K562 (cell line): Measurements from ENCODE around the gene GNAI3. TPM values are rescaled to one million over a fixed set of nuclear protein-coding genes. Genes with fewer than 3 reads are reported as not detected.
A peak's percentile ranks its signal among the peaks of the same experiment; 100 is the strongest.

ENCODE experiments used
- CC2D1A ChIP-seq: fragments of 450-650 bp; IDR thresholded peaks from 2 replicates; pipeline ENCODE4 v1.6.1; 2017; ENCODE audit warnings: mild to moderate bottlenecking
- CXXC5 ChIP-seq: fragments of 250-450 bp; sonication (Bioruptor Pico); IDR thresholded peaks from 2 replicates; pipeline ENCODE4 v1.8.0; 2022; ENCODE audit warnings: inconsistent platforms, mild to moderate bottlenecking, moderate library complexity
- ETV5 ChIP-seq: sonication (generic); formaldehyde crosslinking; IDR thresholded peaks from 2 replicates; pipeline ENCODE4 v1.4.0; 2020; ENCODE audit warnings: low read depth, mild to moderate bottlenecking, missing genetic modification reagents
- JUND ChIP-seq, 2 experiments: IDR thresholded peaks; 2 replicates in 1 of 2; 3 replicates in 1 of 2; pipeline ENCODE4 v1.6.1; 2011; ENCODE audit warnings: borderline replicate concordance in 2 of 2, low read depth in 2 of 2, low read length in 2 of 2, improper control_type of control experiment in 1 of 2, missing biosample characterization in 1 of 2, missing genetic modification characterization in 1 of 2, missing genetic modification reagents in 1 of 2
- LCOR ChIP-seq: sonication (generic); formaldehyde crosslinking; IDR thresholded peaks from 2 replicates; pipeline ENCODE4 v1.8.0; 2022; ENCODE audit warnings: mild to moderate bottlenecking, missing genetic modification reagents
- MAZ ChIP-seq, 2 experiments: fragments of 450-650 bp in 1 of 2; sonication (generic) in 1 of 2; formaldehyde crosslinking; IDR thresholded peaks in 1 of 2; conservative IDR thresholded peaks in 1 of 2; 2 replicates each; pipeline versions ENCODE4 v1.4.0 to v1.5.0; 2020; ENCODE audit warnings: mild to moderate bottlenecking in 1 of 2, missing genetic modification reagents in 1 of 2
- MED1 ChIP-seq: sonication (generic); formaldehyde crosslinking; IDR thresholded peaks from 2 replicates; pipeline ENCODE4 v1.8.1; 2023; ENCODE audit warnings: missing genetic modification reagents, borderline replicate concordance
- MYC ChIP-seq, 2 experiments: fragments of 250-450 bp in 1 of 2; sonication (Bioruptor Pico) in 1 of 2; IDR thresholded peaks; 2 replicates each; pipeline versions ENCODE4 v1.5.1 to v1.6.1; 2012 to 2021; ENCODE audit warnings: low read depth in 2 of 2, borderline replicate concordance in 1 of 2, improper control_type of control experiment in 1 of 2, low read length in 1 of 2, mild to moderate bottlenecking in 1 of 2, moderate library complexity in 1 of 2
- NONO ChIP-seq, 2 experiments: fragments of 200-400 bp in 1 of 2; fragments of 450-650 bp in 1 of 2; formaldehyde crosslinking in 1 of 2; IDR thresholded peaks; 2 replicates each; pipeline ENCODE4 v1.6.1; 2017; ENCODE audit warnings: low read depth in 2 of 2, mild to moderate bottlenecking in 2 of 2, moderate library complexity in 2 of 2, low read length in 1 of 2
- POLR2G ChIP-seq: fragments of 200-400 bp; formaldehyde crosslinking; IDR thresholded peaks from 2 replicates; pipeline ENCODE4 v1.6.1; 2017; ENCODE audit warnings: low read depth, mild to moderate bottlenecking, antibody characterized with exemption, low read length, moderate library complexity
- STAG1 ChIP-seq: sonication (generic); formaldehyde crosslinking; IDR thresholded peaks from 2 replicates; pipeline ENCODE4 v1.5.0; 2020; ENCODE audit warnings: missing genetic modification reagents, borderline replicate concordance
- ZBTB7A ChIP-seq: IDR thresholded peaks from 2 replicates; pipeline ENCODE4 v1.6.1; 2011; ENCODE audit warnings: low read depth, mild to moderate bottlenecking, low read length, moderate library complexity, borderline replicate concordance; ENCODE audit not compliant: control insufficient read depth
- polyA plus RNA-seq, 8 experiments: library from polyadenylated mRNA; depleted of rRNA in 4 of 8; stranded (reverse) in 5 of 8; unstranded in 3 of 8; fragments of >200 nt; fragmentation: Nextera tagmentation in 2 of 8; fragmentation: Illumina TruSeq in 1 of 8; extraction: Ambion mirVana in 2 of 8; extraction: Trizol in 1 of 8; gene quantifications; 2 replicates each; pipeline versions ENCODE4 v1.2.1 to v1.2.3, GENCODE V29; 2011 to 2014; ENCODE audit warnings: inconsistent platforms in 1 of 8, missing spikeins in 1 of 8
- total RNA-seq, 7 experiments: library from RNA; depleted of rRNA in 6 of 7; stranded (reverse); fragments of >200 nt in 6 of 7; fragmentation: Illumina TruSeq in 2 of 7; extraction: Trizol in 2 of 7; gene quantifications; 2 replicates each; pipeline versions ENCODE4 v1.2.1 to v1.2.3, GENCODE V29; 2011 to 2021; ENCODE audit warnings: low replicate concordance in 1 of 7
- TF ChIP-seq, protein P1 (sequence below), 3 experiments: IDR thresholded peaks in 2 of 3; conservative IDR thresholded peaks in 1 of 3; 2 replicates each; pipeline ENCODE4 v1.5.1; 2011 to 2012; ENCODE audit warnings: low read length in 3 of 3, mild to moderate bottlenecking in 3 of 3, control low read depth in 2 of 3, improper control_type of control experiment in 1 of 3, inconsistent platforms in 1 of 3, low read depth in 1 of 3, mixed read lengths in 1 of 3, moderate library complexity in 1 of 3; ENCODE audit not compliant: insufficient read depth in 2 of 3
- TF ChIP-seq, protein P2 (sequence below): sonication (generic); formaldehyde crosslinking; IDR thresholded peaks from 2 replicates; pipeline ENCODE4 v1.8.0; 2022; ENCODE audit warnings: mild to moderate bottlenecking, missing genetic modification reagents
- TF ChIP-seq, protein P3 (sequence below), 3 experiments: fragments of 200-800 bp in 1 of 3; sonication (Bioruptor generic) in 1 of 3; sonication (generic) in 1 of 3; formaldehyde crosslinking in 1 of 3; IDR thresholded peaks; 2 replicates each; pipeline versions ENCODE4 v1.6.1 to v1.8.0; 2016 to 2022; ENCODE audit warnings: mild to moderate bottlenecking in 2 of 3, missing compliant biosample characterization in 2 of 3, missing genetic modification characterization in 2 of 3, missing genetic modification reagents in 1 of 3

The GNAI3 gene
- total and polyA plus RNA-seq, 9 of the 15 experiments (the other 6 are each of a cell fraction or from before 2014, with no cell fraction given) = 6.3 to 13.2 (median 8.9) TPM

DNA sequence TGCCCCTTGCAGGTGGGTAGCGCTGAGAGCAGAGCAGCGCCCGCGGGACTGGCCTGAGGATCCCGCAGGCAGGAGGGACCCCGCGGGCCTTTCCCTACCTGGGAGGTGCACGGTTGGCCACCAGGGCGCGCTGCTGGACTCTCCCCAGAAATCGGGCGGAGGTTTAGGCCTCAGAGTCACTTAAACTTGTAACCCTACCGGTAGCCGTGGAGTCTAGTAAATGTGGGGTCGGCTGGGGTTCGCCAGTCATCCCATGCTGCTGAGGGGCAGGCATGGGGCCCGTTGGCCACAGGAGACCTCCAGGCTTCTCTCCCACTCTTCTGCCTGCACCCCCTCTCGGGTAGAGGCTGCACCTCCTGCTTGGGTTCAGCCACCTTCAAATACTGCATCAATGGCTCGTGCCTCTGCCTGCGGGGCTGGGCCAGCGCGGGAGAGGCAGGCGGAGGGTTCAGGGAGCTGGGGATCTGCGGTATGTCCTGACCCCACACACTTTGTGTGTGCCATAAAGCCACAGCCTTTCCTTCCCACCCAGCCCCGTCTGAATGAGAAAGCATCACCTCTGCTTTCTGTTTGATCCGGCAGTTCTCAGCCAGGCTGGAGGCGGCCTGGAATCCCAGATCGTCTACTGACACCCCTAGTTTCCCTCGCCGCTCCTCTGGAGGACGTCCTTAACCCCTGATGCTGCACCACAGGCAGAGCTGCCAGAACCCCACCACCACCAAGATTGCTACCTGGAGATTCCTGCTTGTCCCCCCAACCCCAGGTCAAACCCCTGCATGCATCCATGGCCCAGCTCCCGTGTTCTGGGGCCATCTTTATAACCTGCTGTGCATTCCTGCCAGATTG lies 95.2 kb downstream of the GNAI3 start (continued):
- TF ChIP-seq, protein P1, sequence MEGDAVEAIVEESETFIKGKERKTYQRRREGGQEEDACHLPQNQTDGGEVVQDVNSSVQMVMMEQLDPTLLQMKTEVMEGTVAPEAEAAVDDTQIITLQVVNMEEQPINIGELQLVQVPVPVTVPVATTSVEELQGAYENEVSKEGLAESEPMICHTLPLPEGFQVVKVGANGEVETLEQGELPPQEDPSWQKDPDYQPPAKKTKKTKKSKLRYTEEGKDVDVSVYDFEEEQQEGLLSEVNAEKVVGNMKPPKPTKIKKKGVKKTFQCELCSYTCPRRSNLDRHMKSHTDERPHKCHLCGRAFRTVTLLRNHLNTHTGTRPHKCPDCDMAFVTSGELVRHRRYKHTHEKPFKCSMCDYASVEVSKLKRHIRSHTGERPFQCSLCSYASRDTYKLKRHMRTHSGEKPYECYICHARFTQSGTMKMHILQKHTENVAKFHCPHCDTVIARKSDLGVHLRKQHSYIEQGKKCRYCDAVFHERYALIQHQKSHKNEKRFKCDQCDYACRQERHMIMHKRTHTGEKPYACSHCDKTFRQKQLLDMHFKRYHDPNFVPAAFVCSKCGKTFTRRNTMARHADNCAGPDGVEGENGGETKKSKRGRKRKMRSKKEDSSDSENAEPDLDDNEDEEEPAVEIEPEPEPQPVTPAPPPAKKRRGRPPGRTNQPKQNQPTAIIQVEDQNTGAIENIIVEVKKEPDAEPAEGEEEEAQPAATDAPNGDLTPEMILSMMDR (IDR thresholded peaks at IDR 0.05 in 2 of 3, conservative IDR thresholded peaks at IDR 0.05 in 1 of 3; ENCODE audit: insufficient read depth in 2 of 3, low read depth in 1 of 3, low read length in 3 of 3) = peak; percentile 96 to 97 (median 97)
- TF ChIP-seq NONO (IDR thresholded peaks at IDR 0.05; ENCODE audit: low read depth in 2 of 2, low read length in 1 of 2) (0 out of 4 replicates have a peak, but pooled peaks of 1 of the 2 experiments have one; percentile 37), JUND (IDR thresholded peaks at IDR 0.05; ENCODE audit: borderline replicate concordance, low read depth, low read length) (peak; percentile 25; the same call in 1 of the 2 replicates), JUND (tag; IDR thresholded peaks at IDR 0.05; ENCODE audit: borderline replicate concordance, low read depth, low read length) (no peak; the same call in 2 of the 3 replicates), MED1 (0 out of 2 replicates have a peak, but pooled peaks have one; percentile 27), MAZ (CRISPR knock-in tag; conservative IDR thresholded peaks at IDR 0.05 in 1 of 2, IDR thresholded peaks at IDR 0.05 in 1 of 2) (peak; percentile 50 to 66; a peak in 2 of 4 replicates), POLR2G (no peak), CXXC5 (CRISPR knock-in tag) (0 out of 2 replicates have a peak, but pooled peaks have one; percentile 7), CC2D1A (peak; percentile 73), MYC (IDR thresholded peaks at IDR 0.05; ENCODE audit: low read depth, low read length) (0 out of 2 replicates have a peak, but pooled peaks have one; percentile 30), MYC (CRISPR knock-in tag; IDR thresholded peaks at IDR 0.05; ENCODE audit: borderline replicate concordance, low read depth) (no peak), LCOR (peak; percentile 24; the same call in 1 of the 2 replicates), ETV5 (CRISPR knock-in tag) (peak; percentile 55; the same call in 1 of the 2 replicates), ZBTB7A (peak; percentile 54; the same call in 1 of the 2 replicates), STAG1 (CRISPR knock-in tag) (peak; percentile 89)
- TF ChIP-seq, protein P2, sequence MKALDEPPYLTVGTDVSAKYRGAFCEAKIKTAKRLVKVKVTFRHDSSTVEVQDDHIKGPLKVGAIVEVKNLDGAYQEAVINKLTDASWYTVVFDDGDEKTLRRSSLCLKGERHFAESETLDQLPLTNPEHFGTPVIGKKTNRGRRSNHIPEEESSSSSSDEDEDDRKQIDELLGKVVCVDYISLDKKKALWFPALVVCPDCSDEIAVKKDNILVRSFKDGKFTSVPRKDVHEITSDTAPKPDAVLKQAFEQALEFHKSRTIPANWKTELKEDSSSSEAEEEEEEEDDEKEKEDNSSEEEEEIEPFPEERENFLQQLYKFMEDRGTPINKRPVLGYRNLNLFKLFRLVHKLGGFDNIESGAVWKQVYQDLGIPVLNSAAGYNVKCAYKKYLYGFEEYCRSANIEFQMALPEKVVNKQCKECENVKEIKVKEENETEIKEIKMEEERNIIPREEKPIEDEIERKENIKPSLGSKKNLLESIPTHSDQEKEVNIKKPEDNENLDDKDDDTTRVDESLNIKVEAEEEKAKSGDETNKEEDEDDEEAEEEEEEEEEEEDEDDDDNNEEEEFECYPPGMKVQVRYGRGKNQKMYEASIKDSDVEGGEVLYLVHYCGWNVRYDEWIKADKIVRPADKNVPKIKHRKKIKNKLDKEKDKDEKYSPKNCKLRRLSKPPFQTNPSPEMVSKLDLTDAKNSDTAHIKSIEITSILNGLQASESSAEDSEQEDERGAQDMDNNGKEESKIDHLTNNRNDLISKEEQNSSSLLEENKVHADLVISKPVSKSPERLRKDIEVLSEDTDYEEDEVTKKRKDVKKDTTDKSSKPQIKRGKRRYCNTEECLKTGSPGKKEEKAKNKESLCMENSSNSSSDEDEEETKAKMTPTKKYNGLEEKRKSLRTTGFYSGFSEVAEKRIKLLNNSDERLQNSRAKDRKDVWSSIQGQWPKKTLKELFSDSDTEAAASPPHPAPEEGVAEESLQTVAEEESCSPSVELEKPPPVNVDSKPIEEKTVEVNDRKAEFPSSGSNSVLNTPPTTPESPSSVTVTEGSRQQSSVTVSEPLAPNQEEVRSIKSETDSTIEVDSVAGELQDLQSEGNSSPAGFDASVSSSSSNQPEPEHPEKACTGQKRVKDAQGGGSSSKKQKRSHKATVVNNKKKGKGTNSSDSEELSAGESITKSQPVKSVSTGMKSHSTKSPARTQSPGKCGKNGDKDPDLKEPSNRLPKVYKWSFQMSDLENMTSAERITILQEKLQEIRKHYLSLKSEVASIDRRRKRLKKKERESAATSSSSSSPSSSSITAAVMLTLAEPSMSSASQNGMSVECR (CRISPR knock-in tag) = peak; percentile 49; the same call in 1 of the 2 replicates
- TF ChIP-seq, protein P3, sequence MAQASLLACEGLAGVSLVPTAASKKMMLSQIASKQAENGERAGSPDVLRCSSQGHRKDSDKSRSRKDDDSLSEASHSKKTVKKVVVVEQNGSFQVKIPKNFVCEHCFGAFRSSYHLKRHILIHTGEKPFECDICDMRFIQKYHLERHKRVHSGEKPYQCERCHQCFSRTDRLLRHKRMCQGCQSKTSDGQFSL (CRISPR knock-in tag; IDR thresholded peaks at IDR 0.05) = peak; percentile 36; the same call in 1 of the 2 replicates
- TF ChIP-seq, protein P3 (tag; IDR thresholded peaks at IDR 0.05) = 0 out of 4 replicates have a peak, but pooled peaks of 1 of the 2 experiments have one; percentile 14
